Measurements from ENCODE around the gene ARSI. TPM values are rescaled to one million over a fixed set of nuclear protein-coding genes. Genes with fewer than 3 reads are reported as not detected.
A peak's percentile ranks its signal among the peaks of the same experiment; 100 is the strongest.

ARSI gene
- total RNA-seq, 1 donor from 2014 or later: 4.6 TPM

DNA sequence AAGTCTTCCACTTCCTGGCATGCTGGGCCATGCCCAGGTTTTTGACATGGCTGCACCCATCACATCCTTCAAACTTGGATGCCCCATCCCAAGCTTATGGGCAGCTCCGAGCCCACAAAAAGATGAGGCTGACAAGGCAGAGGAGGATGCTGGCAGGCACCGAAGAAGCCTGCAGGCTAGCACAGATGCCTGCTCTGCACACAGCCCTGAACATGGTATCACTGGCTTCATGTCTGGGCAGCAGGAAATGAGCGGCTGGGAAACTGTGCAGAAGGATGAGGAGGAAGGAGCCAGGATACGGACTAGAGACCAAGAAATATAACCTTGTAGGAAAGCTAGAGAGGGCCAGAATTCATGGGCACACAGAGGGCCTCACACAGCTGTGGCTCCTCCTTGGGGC is 27.9 kb downstream of the ARSI start:
- H3K36me3 Mint-ChIP-seq: no peaks in the 10 kb centered on the region
- H3K27me3 Mint-ChIP-seq: peaks cover 19% of the 10 kb centered on the region
- H3K27ac Mint-ChIP-seq: no peak overlapping the region
- H3K4me1 Mint-ChIP-seq (ENCODE audit: unreplicated experiment): peaks cover 27% of the 10 kb centered on the region
- TF ChIP-seq CTCF (conservative IDR thresholded peaks at IDR 0.05): no peak
- no peaks in the 10 kb centered on the region for H3K9me3 Mint-ChIP-seq
- no peak for DNase-seq (ENCODE audit: extremely low spot score, unreplicated experiment)
- H3K4me3 Mint-ChIP-seq: no peak overlapping the region

GRCh38 chr5:150272531-150272930 is 30.2 kb downstream of the ARSI start:
- peak; percentile 69 for TF ChIP-seq CTCF (conservative IDR thresholded peaks at IDR 0.05)
- Mint-ChIP-seq H3K4me3 (no peak overlapping the region), H3K36me3 (no peaks in the 10 kb centered on the region)

DNA sequence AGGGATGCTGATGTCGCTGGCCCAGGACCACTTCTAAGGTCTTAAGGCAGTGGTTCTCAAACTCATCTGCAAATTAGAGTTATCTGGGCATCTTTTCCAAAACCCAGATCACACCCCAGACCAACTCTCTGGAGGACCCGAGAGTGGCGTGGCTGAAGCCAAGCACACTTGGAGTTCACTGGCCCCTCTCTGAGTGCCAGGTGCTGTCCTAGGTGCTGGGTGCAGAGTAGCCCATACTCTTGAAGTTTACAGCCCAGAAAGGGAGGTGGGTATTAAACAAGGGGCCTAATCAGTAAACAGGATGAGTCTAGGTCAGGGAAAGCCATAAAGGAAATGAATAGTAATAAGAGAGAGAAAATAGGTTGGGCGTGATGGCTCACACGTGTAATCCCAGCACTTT is 30.8 kb downstream of the ARSI start:
- no peak overlapping the region for H3K27ac Mint-ChIP-seq
- H3K27me3 Mint-ChIP-seq: peaks cover 16% of the 10 kb centered on the region
- no peak overlapping the region for H3K4me3 Mint-ChIP-seq
- no peak for DNase-seq (ENCODE audit: extremely low spot score, unreplicated experiment)
- H3K9me3 Mint-ChIP-seq: no peaks in the 10 kb centered on the region
- no peaks in the 10 kb centered on the region for H3K36me3 Mint-ChIP-seq
- TF ChIP-seq CTCF (conservative IDR thresholded peaks at IDR 0.05): no peak
- H3K4me1 Mint-ChIP-seq (ENCODE audit: unreplicated experiment): peaks cover 11% of the 10 kb centered on the region

More at GRCh38 chr5:150272531-150272930, 30.2 kb downstream of the ARSI start:
- Mint-ChIP-seq H3K27me3 (peaks cover 16% of the 10 kb centered on the region), H3K27ac (no peak overlapping the region), H3K4me1 (ENCODE audit: unreplicated experiment) (peaks cover 9% of the 10 kb centered on the region), H3K9me3 (no peaks in the 10 kb centered on the region)
- no peak for DNase-seq (ENCODE audit: extremely low spot score, unreplicated experiment)

- Mint-ChIP-seq H3K27me3 (peaks cover 12% of the 10 kb centered on the region), H3K4me3 (no peak overlapping the region), H3K4me1 (ENCODE audit: unreplicated experiment) (peaks cover 14% of the 10 kb centered on the region), H3K36me3 (no peaks in the 10 kb centered on the region), H3K9me3 (no peaks in the 10 kb centered on the region), H3K27ac (no peak overlapping the region)
- DNase-seq (ENCODE audit: extremely low spot score, unreplicated experiment): no peak
- TF ChIP-seq CTCF (conservative IDR thresholded peaks at IDR 0.05): no peak
Observed at GRCh38 chr5:150271296-150271692, 31.4 kb downstream of the ARSI start.

GRCh38 chr5:150270541-150271295 is 32.0 kb downstream of the ARSI start:
- no peak for DNase-seq (ENCODE audit: extremely low spot score, unreplicated experiment)
- H3K27me3 Mint-ChIP-seq: peaks cover 9% of the 10 kb centered on the region
- H3K27ac Mint-ChIP-seq: no peak overlapping the region
- H3K9me3 Mint-ChIP-seq: no peaks in the 10 kb centered on the region
- TF ChIP-seq CTCF (conservative IDR thresholded peaks at IDR 0.05): no peak
- no peaks in the 10 kb centered on the region for H3K36me3 Mint-ChIP-seq
- peaks cover 13% of the 10 kb centered on the region for H3K4me1 Mint-ChIP-seq (ENCODE audit: unreplicated experiment)
- no peak overlapping the region for H3K4me3 Mint-ChIP-seq
